OCI-LY1 (cell line): ENCODE data around the gene DNAH1.
A peak's percentile ranks its signal among the peaks of the same experiment; 100 is the strongest.

Source experiments
- EZH2 ChIP-seq: fragments of 200-600 bp; sonication (generic), shearing (Covaris generic); IDR thresholded peaks from 2 replicates; pipeline ENCODE4 v1.8.0; 2017; ENCODE audit warnings: borderline replicate concordance, mixed run types, mild to moderate bottlenecking, antibody characterized with exemption, low read length, moderate library complexity, mixed read lengths
- TF ChIP-seq, protein P1 (sequence below): fragments of 200-600 bp; sonication (generic), shearing (Covaris generic); IDR thresholded peaks from 2 replicates; pipeline ENCODE4 v1.5.1; 2017; ENCODE audit warnings: mild to moderate bottlenecking, antibody characterized with exemption, low read length, moderate library complexity, mixed read lengths

DNA sequence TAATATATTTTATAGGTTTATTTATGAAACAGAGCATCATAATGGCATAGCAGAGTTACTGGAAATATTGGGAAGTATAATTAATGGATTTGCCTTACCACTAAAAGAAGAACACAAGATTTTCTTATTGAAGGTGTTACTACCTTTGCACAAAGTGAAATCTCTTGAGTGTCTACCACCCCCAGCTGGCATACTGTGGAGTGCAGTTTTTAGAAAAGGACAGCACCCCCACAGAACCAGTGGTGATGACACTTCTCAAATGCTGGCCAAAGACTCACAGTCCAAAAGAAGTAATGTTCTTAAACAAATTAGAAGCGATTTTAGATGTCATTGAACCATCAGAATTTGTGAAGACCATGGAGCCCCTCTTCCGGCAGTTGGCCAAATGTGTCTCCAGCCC is 58.1 kb downstream of the DNAH1 start:
- TF ChIP-seq, protein P1, sequence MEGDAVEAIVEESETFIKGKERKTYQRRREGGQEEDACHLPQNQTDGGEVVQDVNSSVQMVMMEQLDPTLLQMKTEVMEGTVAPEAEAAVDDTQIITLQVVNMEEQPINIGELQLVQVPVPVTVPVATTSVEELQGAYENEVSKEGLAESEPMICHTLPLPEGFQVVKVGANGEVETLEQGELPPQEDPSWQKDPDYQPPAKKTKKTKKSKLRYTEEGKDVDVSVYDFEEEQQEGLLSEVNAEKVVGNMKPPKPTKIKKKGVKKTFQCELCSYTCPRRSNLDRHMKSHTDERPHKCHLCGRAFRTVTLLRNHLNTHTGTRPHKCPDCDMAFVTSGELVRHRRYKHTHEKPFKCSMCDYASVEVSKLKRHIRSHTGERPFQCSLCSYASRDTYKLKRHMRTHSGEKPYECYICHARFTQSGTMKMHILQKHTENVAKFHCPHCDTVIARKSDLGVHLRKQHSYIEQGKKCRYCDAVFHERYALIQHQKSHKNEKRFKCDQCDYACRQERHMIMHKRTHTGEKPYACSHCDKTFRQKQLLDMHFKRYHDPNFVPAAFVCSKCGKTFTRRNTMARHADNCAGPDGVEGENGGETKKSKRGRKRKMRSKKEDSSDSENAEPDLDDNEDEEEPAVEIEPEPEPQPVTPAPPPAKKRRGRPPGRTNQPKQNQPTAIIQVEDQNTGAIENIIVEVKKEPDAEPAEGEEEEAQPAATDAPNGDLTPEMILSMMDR = peak; percentile 18; the same call in 1 of the 2 replicates
- TF ChIP-seq EZH2 = no peak
